NCI-H2196 treated with DMSO at 0.1 percent for 48 hours (cell line): ENCODE results near the gene RAMP3.
"Not testable (repeated sequence)": the region's sequence is repeated elsewhere in the genome, so short reads cannot be mapped to it uniquely, and the experiment has no call there.

ENCODE experiments used
- DNase-seq: peaks from one replicate; lab custom pipeline; 2025; ENCODE audit not compliant: unreplicated experiment; lab: John Stamatoyannopoulos, UW

Gene RAMP3

GRCh38 chr7:45131891-45132290 is 25.7 kb upstream of the RAMP3 start:
- no peak for DNase-seq

DNA sequence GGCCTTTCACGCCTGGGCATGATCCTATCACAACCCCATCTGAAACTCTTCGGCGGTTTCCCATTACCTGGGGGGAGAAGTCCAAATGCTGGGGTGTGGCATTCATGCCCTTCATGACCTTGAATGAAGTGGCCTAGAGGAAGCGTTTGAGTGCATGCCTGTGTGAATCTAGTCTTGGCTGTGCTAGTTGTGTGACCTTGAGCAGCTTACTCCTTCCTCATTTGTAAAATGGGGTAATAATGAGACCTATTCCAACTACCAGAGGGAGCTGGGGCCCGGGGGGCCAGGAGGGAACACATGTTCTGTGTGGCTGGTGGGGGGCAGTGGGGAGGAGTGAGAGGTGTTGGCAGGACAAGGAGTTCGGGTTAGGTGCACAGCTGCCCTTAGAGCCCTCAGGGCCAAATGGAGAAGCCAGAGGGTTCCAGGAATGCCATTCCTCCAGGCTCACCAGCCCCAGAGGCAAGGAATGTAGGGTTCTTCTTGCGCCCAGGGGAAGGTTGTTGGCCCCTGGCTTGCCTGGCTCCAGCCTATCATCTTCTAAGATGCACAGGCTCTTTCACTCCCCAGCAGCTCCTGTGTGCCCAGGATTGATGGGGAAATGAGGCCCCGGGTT is 24.8 kb upstream of the RAMP3 start:
- no peak for DNase-seq

GRCh38 chr7:45133352-45133751 is 24.2 kb upstream of the RAMP3 start:
- no peak for DNase-seq

DNA sequence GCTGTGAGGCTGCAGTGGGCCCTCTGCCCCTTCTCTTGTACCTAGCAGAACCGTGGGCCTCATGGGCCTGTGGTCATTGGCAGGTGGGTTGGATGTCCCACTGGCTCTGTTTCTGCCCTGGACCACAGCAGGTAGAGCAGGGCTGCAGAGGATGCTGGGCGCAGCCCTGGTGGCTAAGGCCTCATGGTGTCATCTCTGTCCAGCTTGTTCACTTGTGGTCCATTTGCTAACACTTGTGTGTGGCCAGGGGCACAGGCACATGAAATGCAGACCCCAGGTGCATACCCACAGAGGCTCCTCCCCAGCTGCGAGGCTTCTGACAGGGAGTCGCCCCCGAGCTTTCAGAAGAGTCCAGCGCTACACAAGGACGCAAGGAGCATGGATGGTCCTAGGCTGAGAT is 23.7 kb upstream of the RAMP3 start:
- no peak for DNase-seq

DNA sequence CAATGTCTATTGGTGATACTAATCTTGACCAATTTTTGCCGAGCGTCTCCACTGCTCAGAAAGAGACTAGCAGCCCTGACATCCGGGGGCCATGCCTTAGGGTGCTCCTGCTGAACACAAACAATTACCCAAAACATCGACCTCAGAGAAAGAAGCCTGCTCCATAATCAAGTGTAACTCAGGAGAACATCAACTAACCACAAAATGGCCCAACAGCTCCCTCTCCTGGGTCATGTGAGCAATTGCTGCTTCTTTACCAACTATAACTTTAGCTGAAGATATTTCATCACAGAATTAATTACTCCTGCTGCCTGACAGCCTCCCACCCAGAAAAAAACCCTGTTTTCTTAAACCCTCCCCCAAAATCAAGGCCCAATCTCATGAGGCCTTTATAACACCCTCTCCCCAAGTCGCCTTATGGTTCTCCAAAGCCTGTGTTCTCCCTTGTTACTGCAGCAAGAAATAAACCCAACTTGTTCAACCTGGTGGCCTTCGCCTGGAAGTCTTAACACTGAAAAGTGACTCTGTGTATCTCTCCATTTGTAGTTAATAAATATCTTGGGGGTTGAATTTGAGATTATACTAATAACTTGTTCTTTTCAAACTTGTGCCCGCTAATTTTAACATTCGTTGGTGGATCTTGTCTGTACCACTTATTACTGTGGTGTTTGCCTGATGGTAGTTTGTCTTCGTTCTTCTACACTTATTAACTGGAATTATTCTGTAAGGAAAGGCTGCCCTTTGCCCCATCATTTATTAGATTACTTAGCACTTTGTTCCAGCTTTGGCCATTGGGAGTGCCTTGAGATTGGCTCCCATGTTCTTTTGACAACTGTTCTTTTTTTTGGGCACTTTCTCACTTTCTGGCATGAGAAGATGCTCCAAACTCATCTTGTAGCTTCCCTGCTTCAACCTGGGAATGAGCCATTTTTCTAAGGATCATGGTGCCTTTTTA is 21.2 kb upstream of the RAMP3 start:
- peak; percentile 68 for DNase-seq

- DNase-seq = no peak
These were observed 18.9 kb upstream of the RAMP3 start for GRCh38 chr7:45138433-45139267.

GRCh38 chr7:45140827-45141226 is 16.8 kb upstream of the RAMP3 start:
- DNase-seq = no peak

- DNase-seq = no peak
These were observed 14.0 kb upstream of the RAMP3 start for GRCh38 chr7:45143616-45144015.

- DNase-seq = no peak
These were observed 11.7 kb upstream of the RAMP3 start for GRCh38 chr7:45145881-45146280.

GRCh38 chr7:45146531-45147379 is 10.8 kb upstream of the RAMP3 start:
- no peak for DNase-seq

- DNase-seq = no peak
These were observed 9.5 kb upstream of the RAMP3 start for GRCh38 chr7:45147858-45148652.

DNA sequence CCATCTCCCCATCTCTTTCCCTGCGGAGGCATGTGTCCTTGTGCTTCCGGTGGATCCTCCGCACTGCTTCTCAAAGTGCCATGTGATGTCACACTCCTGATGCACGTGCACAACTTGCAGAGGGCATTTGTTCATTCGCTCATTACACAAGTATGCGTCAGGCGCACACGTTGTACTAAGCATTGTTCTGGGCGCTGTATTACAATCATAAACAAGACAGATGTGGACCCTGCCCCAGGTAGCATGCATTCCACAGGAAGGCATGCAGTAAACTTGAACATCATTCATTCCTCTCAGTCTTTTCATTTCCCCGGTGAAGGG is 9.0 kb upstream of the RAMP3 start:
- no peak for DNase-seq

DNA sequence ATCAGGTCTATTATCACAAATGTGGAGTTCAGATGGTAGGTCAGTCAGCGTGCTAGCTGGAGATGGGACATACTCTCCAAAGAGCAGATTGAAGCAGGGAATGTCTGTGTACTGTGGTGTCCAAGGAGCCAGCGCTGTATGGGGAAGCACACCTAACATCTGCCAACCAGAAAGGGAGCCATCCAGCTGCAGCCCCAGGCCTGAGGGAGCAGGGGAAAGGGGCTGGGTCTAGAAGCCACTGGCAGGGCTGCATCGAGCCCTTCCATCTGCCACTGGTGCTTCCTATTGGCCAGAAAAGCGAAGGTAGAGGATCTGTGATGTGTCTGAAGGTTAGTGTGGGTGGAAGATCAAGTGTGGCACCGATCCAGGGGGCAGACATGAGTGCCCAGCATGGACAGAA is 8.0 kb upstream of the RAMP3 start:
- DNase-seq = no peak

- no peak for DNase-seq
These were observed 7.4 kb upstream of the RAMP3 start for GRCh38 chr7:45150199-45150598.

DNA sequence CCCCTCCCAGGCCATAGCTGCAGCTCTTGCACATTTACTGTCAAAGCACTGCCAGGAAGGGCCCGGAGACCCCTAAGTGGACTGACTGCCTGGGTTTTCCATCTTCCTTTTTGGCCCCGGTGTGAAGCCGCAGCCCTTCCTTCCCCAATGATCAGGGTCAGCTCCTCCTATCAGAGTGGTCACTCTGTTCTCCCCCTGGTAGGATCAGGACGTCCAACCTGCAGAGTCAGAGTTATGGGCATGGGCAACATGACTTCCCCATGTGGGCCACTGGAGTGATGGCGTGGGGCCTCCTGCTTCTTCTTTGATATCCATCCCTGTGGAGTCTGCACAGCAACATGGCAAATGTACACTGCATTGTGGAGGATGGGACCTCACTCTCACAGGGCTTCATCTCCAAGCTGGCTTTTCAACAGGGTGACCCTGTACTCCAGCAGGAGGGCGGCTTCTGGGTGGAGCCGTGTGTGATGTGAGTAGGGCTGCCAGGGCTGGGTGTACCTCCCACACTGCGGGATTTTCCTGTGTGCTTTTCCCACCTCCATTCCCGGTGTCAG is 6.4 kb upstream of the RAMP3 start:
- no peak for DNase-seq

DNA sequence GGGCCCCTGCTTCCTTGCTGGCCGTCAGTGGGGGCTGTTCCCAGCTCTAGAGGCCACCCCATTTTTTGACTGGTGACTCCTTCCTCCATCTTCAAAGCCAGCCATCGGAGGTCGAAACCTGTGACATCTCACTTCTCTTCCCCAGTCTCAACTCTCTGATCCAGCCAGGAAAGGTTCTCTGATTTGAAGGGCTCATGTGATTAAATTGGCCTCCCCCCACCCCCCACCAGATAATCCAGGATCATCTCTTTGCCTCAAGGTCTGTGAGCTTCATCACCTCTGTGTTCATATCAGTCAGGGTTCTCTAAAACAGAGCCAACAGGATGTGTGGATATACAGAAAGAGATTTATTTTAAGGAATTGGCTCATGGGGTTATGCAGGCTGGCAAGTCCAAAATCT is 5.6 kb upstream of the RAMP3 start:
- DNase-seq = no peak

DNA sequence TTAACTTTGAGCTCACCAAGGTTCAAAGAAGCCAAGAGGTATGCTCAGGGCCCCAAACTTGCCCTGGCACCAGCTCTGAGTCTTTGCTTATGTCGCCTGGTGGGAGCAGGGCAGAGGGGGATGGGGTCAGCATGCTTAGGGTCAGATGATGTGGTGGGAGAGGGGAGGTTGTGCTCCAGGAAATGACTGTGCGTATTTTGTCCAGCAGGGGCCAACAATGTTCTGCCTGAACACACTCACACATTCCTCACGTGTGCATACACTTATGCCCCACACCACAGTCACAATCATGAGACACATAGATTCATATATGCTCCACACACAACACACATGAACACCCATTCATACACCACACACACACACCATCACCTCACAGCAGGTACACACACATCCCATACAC is 4.4 kb upstream of the RAMP3 start:
- DNase-seq = no peak

DNA sequence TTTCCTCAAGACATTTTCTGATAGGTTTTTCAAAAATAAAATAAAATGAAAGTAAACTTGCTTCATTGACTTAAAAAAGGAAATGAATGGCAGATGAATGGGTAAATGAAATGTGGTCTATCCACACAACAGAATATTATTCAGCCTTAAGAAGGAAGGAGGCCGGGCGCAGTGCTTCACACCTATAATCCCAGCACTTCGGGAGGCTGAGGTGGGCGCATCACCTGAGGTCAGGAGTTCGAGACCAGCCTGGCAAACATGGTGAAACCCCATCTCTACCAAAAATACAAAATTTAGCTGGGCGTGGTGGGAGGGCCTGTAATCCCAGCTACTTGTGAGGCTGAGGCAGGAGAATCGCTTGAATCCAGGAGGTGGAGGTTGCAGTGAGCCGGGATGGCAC is 3.7 kb upstream of the RAMP3 start:
- not testable (repeated sequence) for DNase-seq

- no peak for DNase-seq
These were observed 2.2 kb upstream of the RAMP3 start for GRCh38 chr7:45155357-45155900.
